GM12891 (cell line): Measurements from ENCODE around the gene XRCC6.
A peak's percentile ranks its signal among the peaks of the same experiment; 100 is the strongest.

Experiments used
- DNase-seq: peaks from one replicate; pipeline ENCODE4 v3.0.0; 2011; ENCODE audit warnings: low spot score; ENCODE audit not compliant: insufficient read length
- FAIRE-seq: peaks from 2 replicates; lab custom pipeline; 2011; peaks lifted over from hg19 to GRCh38; lab: Jason Lieb, UNC
- PAX5 ChIP-seq: IDR thresholded peaks from 2 replicates; pipeline ENCODE4 v1.6.1; 2011; ENCODE audit warnings: low read length, moderate library complexity, mild to moderate bottlenecking; ENCODE audit not compliant: insufficient read depth, severe bottlenecking
- POLR2A ChIP-seq: IDR thresholded peaks from 2 replicates; pipeline ENCODE4 v1.6.1; 2011; ENCODE audit warnings: low read depth, low read length, control low read depth
- POLR2AphosphoS5 ChIP-seq: IDR thresholded peaks from 2 replicates; pipeline ENCODE4 v1.6.1; 2011; ENCODE audit warnings: low read depth, low read length, control low read depth
- POU2F2 ChIP-seq: IDR thresholded peaks from 2 replicates; pipeline ENCODE4 v1.6.1; 2011; ENCODE audit warnings: low read depth, mild to moderate bottlenecking, control low read depth, low read length, moderate library complexity
- SPI1 ChIP-seq: IDR thresholded peaks from 2 replicates; pipeline ENCODE4 v1.6.1; 2011; ENCODE audit warnings: low read depth, low read length, control low read depth
- TAF1 ChIP-seq: IDR thresholded peaks from 2 replicates; pipeline ENCODE4 v1.6.1; 2011; ENCODE audit warnings: low read depth, low read length, control low read depth

Gene XRCC6

GRCh38 chr22:41695211-41695610 lies 74.1 kb downstream of the XRCC6 start:
- FAIRE-seq (no peak), DNase-seq (no peak)
- TF ChIP-seq POLR2AphosphoS5 (no peak), SPI1 (no peak), TAF1 (no peak), POLR2A (no peak), POU2F2 (no peak)

GRCh38 chr22:41696703-41697102 lies 75.6 kb downstream of the XRCC6 start:
- no peak for TF ChIP-seq SPI1
- TF ChIP-seq POLR2AphosphoS5: no peak
- TF ChIP-seq POLR2A: no peak
- TF ChIP-seq TAF1: no peak
- no peak for TF ChIP-seq POU2F2
- no peak for TF ChIP-seq PAX5
- no peak for DNase-seq
- no peak for FAIRE-seq

- FAIRE-seq: peak; percentile 90
- no peak for TF ChIP-seq POLR2A
- TF ChIP-seq POLR2AphosphoS5: no peak
- no peak for TF ChIP-seq SPI1
- no peak for TF ChIP-seq POU2F2
- no peak for TF ChIP-seq TAF1
- no peak for TF ChIP-seq PAX5
- DNase-seq: peak; percentile 70
Measured at GRCh38 chr22:41697126-41697775, 76.2 kb downstream of the XRCC6 start.

GRCh38 chr22:41699264-41700107 lies 78.4 kb downstream of the XRCC6 start, which contains the start of gene MEI1:
Gene MEI1, plus strand, starts transcription at chr22:41699503. Its CDS starts 36 bp downstream, at chr22:41699539.
- FAIRE-seq (peak; percentile 97), DNase-seq (peak; percentile 93)
- TF ChIP-seq POLR2AphosphoS5 (no peak), PAX5 (no peak), TAF1 (0 out of 2 replicates have a peak, but pooled peaks have one; percentile 11), POU2F2 (no peak), SPI1 (no peak)

GRCh38 chr22:41700108-41700364 lies 78.9 kb downstream of the XRCC6 start:
- TF ChIP-seq SPI1: no peak
- no peak for TF ChIP-seq PAX5
- TF ChIP-seq POLR2A: no peak
- no peak for TF ChIP-seq POU2F2
- TF ChIP-seq POLR2AphosphoS5: no peak
- no peak for TF ChIP-seq TAF1
- no peak for DNase-seq
- FAIRE-seq: no peak

- FAIRE-seq (no peak), DNase-seq (no peak)
- TF ChIP-seq SPI1 (no peak), POLR2AphosphoS5 (no peak), PAX5 (no peak), POLR2A (no peak), POU2F2 (no peak), TAF1 (no peak)
Measured at GRCh38 chr22:41702763-41703162, 81.7 kb downstream of the XRCC6 start.

GRCh38 chr22:41709341-41709740 lies 88.2 kb downstream of the XRCC6 start:
- no peak for FAIRE-seq
- TF ChIP-seq POU2F2 (no peak), SPI1 (no peak), POLR2A (no peak), PAX5 (no peak), TAF1 (no peak), POLR2AphosphoS5 (no peak)
- no peak for DNase-seq

- no peak for FAIRE-seq
- DNase-seq: no peak
- no peak for TF ChIP-seq SPI1
Measured at GRCh38 chr22:41713004-41713403, 91.9 kb downstream of the XRCC6 start.
